K562 (cell line): Measurements from ENCODE around the gene CCDC9. TPM values are rescaled to one million over a fixed set of nuclear protein-coding genes. Genes with fewer than 3 reads are reported as not detected.

ENCODE experiments used
- BCOR ChIP-seq: fragments of 450-650 bp; IDR thresholded peaks from 2 replicates; pipeline ENCODE4 v1.6.1; 2016
- BRCA1 ChIP-seq, 2 experiments: fragments of 450-650 bp in 1 of 2; sonication (generic) in 1 of 2; formaldehyde crosslinking in 1 of 2; IDR thresholded peaks; 2 replicates each; pipeline versions ENCODE4 v1.5.0 to v1.6.1; 2017 to 2020; ENCODE audit warnings: mild to moderate bottlenecking in 1 of 2, missing genetic modification reagents in 1 of 2
- EHMT2 ChIP-seq: fragments of 450-650 bp; IDR thresholded peaks from 2 replicates; pipeline ENCODE4 v1.6.1; 2018; ENCODE audit warnings: antibody characterized with exemption
- HNRNPL ChIP-seq: fragments of 200-400 bp; formaldehyde crosslinking; IDR thresholded peaks from 2 replicates; pipeline ENCODE4 v1.6.1; 2017; ENCODE audit warnings: low read depth, mild to moderate bottlenecking, low read length
- KDM4B ChIP-seq, 2 experiments: fragments of 450-650 bp in 1 of 2; sonication (generic) in 1 of 2; IDR thresholded peaks; 2 replicates each; pipeline ENCODE4 v1.6.1; 2016 to 2017; ENCODE audit warnings: borderline replicate concordance in 2 of 2, antibody characterized with exemption in 1 of 2, low read depth in 1 of 2, mild to moderate bottlenecking in 1 of 2
- KLF10 ChIP-seq: fragments of 250-450 bp; sonication (Bioruptor Pico); IDR thresholded peaks from 2 replicates; pipeline ENCODE4 v1.6.1; 2021; ENCODE audit warnings: matching md5 sums
- MED1 ChIP-seq: sonication (generic); formaldehyde crosslinking; IDR thresholded peaks from 2 replicates; pipeline ENCODE4 v1.8.1; 2023; ENCODE audit warnings: missing genetic modification reagents, borderline replicate concordance
- PHF20 ChIP-seq: fragments of 450-650 bp; IDR thresholded peaks from 2 replicates; pipeline ENCODE4 v1.6.1; 2018; ENCODE audit not compliant: partially characterized antibody
- PTRF ChIP-seq: fragments of 450-650 bp; IDR thresholded peaks from 2 replicates; pipeline ENCODE4 v1.6.1; 2016; ENCODE audit warnings: mild to moderate bottlenecking, missing genetic modification characterization, missing compliant biosample characterization
- PURB ChIP-seq: sonication (generic); formaldehyde crosslinking; IDR thresholded peaks from 2 replicates; pipeline ENCODE4 v1.9.0; 2021; ENCODE audit warnings: low read depth, mild to moderate bottlenecking, missing genetic modification reagents
- REST ChIP-seq, 2 experiments: fragments of 450-650 bp; formaldehyde crosslinking in 1 of 2; IDR thresholded peaks; 2 replicates each; pipeline versions ENCODE4 v1.4.0 to v1.6.1; 2014 to 2020; ENCODE audit warnings: mild to moderate bottlenecking in 2 of 2, borderline replicate concordance in 1 of 2, low read depth in 1 of 2
- SIRT6 ChIP-seq: IDR thresholded peaks from one replicate; pipeline ENCODE4 v1.6.1; 2012; ENCODE audit warnings: low read depth, mild to moderate bottlenecking, control low read depth, inconsistent platforms, low read length, moderate library complexity
- STAT5B ChIP-seq: fragments of 250-450 bp; sonication (Bioruptor Pico); IDR thresholded peaks from 2 replicates; pipeline ENCODE4 v1.8.0; 2021; ENCODE audit warnings: mild to moderate bottlenecking, inconsistent platforms
- TCFL5 ChIP-seq: fragments of 250-450 bp; sonication (Bioruptor Pico); conservative IDR thresholded peaks from 2 replicates; pipeline ENCODE4 v1.6.1; 2021; ENCODE audit warnings: mild to moderate bottlenecking, moderate library complexity, matching md5 sums
- TEAD1 ChIP-seq, 2 experiments: fragments of 450-650 bp in 1 of 2; sonication (generic) in 1 of 2; formaldehyde crosslinking; IDR thresholded peaks; 2 replicates each; pipeline versions ENCODE4 v1.4.0 to v1.8.0; 2020 to 2022; ENCODE audit warnings: mild to moderate bottlenecking in 2 of 2, missing genetic modification reagents in 1 of 2
- ZBTB7A ChIP-seq: IDR thresholded peaks from 2 replicates; pipeline ENCODE4 v1.6.1; 2011; ENCODE audit warnings: low read depth, mild to moderate bottlenecking, low read length, moderate library complexity, borderline replicate concordance; ENCODE audit not compliant: control insufficient read depth
- ZC3H8 ChIP-seq: fragments of 450-650 bp; IDR thresholded peaks from 2 replicates; pipeline ENCODE4 v1.6.1; 2017
- ZNF184 ChIP-seq: sonication (generic); formaldehyde crosslinking; IDR thresholded peaks from 2 replicates; pipeline ENCODE4 v1.5.0; 2020; ENCODE audit warnings: missing genetic modification reagents
- ZNF23 ChIP-seq: fragments of 250-450 bp; sonication (Bioruptor Pico); IDR thresholded peaks from 2 replicates; pipeline ENCODE4 v1.4.0; 2020; ENCODE audit warnings: mild to moderate bottlenecking
- ZNF282 ChIP-seq: sonication (generic); formaldehyde crosslinking; IDR thresholded peaks from 2 replicates; pipeline ENCODE4 v1.8.1; 2023; ENCODE audit warnings: missing genetic modification reagents
- ZNF561 ChIP-seq: fragments of 450-650 bp; formaldehyde crosslinking; conservative IDR thresholded peaks from 2 replicates; pipeline ENCODE4 v1.4.0; 2020; ENCODE audit warnings: mild to moderate bottlenecking, moderate library complexity
- ZNF77 ChIP-seq: fragments of 250-450 bp; sonication (Bioruptor Pico); IDR thresholded peaks from 2 replicates; pipeline ENCODE4 v1.5.0; 2020
- polyA plus RNA-seq, 8 experiments: library from polyadenylated mRNA; depleted of rRNA in 4 of 8; stranded (reverse) in 5 of 8; unstranded in 3 of 8; fragments of >200 nt; fragmentation: Nextera tagmentation in 2 of 8; fragmentation: Illumina TruSeq in 1 of 8; extraction: Ambion mirVana in 2 of 8; extraction: Trizol in 1 of 8; gene quantifications; 2 replicates each; pipeline versions ENCODE4 v1.2.1 to v1.2.3, GENCODE V29; 2011 to 2014; ENCODE audit warnings: inconsistent platforms in 1 of 8, missing spikeins in 1 of 8
- total RNA-seq, 7 experiments: library from RNA; depleted of rRNA in 6 of 7; stranded (reverse); fragments of >200 nt in 6 of 7; fragmentation: Illumina TruSeq in 2 of 7; extraction: Trizol in 2 of 7; gene quantifications; 2 replicates each; pipeline versions ENCODE4 v1.2.1 to v1.2.3, GENCODE V29; 2011 to 2021; ENCODE audit warnings: low replicate concordance in 1 of 7

Gene CCDC9
- total and polyA plus RNA-seq, 9 of the 15 experiments (the other 6 are each of a cell fraction or from before 2014, with no cell fraction given), result 0.23 to 38.6 (median 8.4) TPM

DNA sequence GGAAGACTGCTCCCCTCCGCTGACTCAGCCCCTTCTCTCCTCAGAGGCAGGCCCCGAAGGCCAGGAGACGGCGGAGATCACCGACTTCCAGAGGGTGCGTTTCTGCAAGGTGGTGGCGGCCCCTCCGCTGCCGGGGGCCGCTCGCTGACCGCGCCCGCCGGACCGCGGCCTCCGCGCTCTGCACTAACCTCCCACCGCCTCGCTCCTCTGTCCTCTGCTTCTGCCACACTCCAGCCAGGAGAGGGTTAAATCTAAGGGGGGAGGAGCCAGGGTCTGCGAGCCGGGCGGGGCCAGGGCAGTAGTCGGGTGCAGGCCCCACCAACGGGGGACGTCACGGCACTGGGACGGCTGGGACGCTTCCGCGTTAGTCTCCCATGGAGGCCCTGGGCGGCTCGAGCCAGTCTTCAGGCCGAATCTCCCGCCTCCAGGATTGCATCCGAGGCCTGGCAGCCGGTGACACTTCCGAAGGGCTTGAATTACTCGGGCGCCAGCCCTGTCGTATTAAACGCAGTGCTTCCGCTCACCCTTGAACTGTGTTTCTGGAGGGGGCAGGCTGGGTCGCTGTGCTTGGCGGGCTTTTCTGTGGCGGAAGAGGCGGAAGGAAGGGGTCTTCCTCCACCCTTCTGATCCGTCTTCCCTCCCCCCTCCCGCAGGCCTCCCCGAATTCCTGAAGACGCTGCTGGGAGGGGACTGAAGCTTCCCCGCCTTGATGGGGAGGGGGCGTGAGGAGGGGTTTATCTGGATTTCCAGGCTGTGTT lies 17.2 kb downstream of the CCDC9 start (continued):
- TF ChIP-seq REST (IDR thresholded peaks at IDR 0.05; ENCODE audit: borderline replicate concordance) (peak; percentile 95), REST (CRISPR knock-in tag; IDR thresholded peaks at IDR 0.05; ENCODE audit: low read depth) (no peak), MED1 (CRISPR knock-in tag) (no peak), ZNF77 (CRISPR knock-in tag) (no peak), KLF10 (CRISPR knock-in tag) (no peak), ZNF184 (CRISPR knock-in tag) (no peak), ZNF282 (CRISPR knock-in tag) (no peak), PURB (CRISPR knock-in tag) (no peak), ZBTB7A (peak; percentile 92; the same call in 1 of the 2 replicates), EHMT2 (no peak), SIRT6 (no peak), ZC3H8 (no peak), HNRNPL (no peak), ZNF23 (no peak), KDM4B (IDR thresholded peaks at IDR 0.05; ENCODE audit: borderline replicate concordance in 2 of 2, low read depth in 1 of 2) (peak in 1 of 2 experiments; percentile 75; a peak in 2 of 4 replicates), PTRF (no peak), BCOR (0 out of 2 replicates have a peak, but pooled peaks have one; percentile 10), TEAD1 (CRISPR knock-in tag; IDR thresholded peaks at IDR 0.05) (no peak), TCFL5 (CRISPR knock-in tag) (no peak), STAT5B (CRISPR knock-in tag) (no peak), BRCA1 (IDR thresholded peaks at IDR 0.05) (no peak), BRCA1 (CRISPR knock-in tag; IDR thresholded peaks at IDR 0.05) (no peak), PHF20 (peak; percentile 57), ZNF561 (CRISPR knock-in tag) (no peak)
